MCF 10A (cell line): ENCODE results near the gene TSC22D2. TPM values are rescaled to one million over a fixed set of nuclear protein-coding genes. Genes with fewer than 3 reads are reported as not detected.
"Not testable (repeated sequence)": the region's sequence is repeated elsewhere in the genome, so short reads cannot be mapped to it uniquely, and the experiment has no call there.

Source experiments
- BruUV-seq: library from RNA; stranded (reverse); fragments of 400-500 nt; replicated peaks from 2 replicates; lab custom pipeline; 2021; lab: Mats Ljungman, UMichigan
- CTCF ChIA-PET: fragments of 300-600 bp; sonication (Branson Sonifier 250); formaldehyde crosslinking; extraction: SDS; loops from one replicate; lab custom pipeline; 2021; ENCODE audit warnings: antibody characterized with exemption, inconsistent platforms; lab: Yijun Ruan, JAX
- POLR2A ChIA-PET: fragments of 300-600, 350-650 bp; sonication (Branson Sonifier 250); formaldehyde crosslinking; extraction: SDS; loops from one replicate; lab custom pipeline; 2020; ENCODE audit warnings: antibody characterized with exemption, inconsistent platforms; lab: Yijun Ruan, JAX
- DNase-seq: peaks from one replicate; pipeline ENCODE4 v3.0.0-alpha.2; 2018; ENCODE audit not compliant: unreplicated experiment
- H3K27ac Mint-ChIP-seq: one replicate; pipeline ENCODE4 v1.8.0; 2022; ENCODE audit warnings: mild to moderate bottlenecking, low read depth, mixed read lengths; ENCODE audit not compliant: unreplicated experiment
- H3K27me3 Mint-ChIP-seq: one replicate; pipeline ENCODE4 v1.8.0; 2022; ENCODE audit warnings: mixed read lengths; ENCODE audit not compliant: insufficient read depth, unreplicated experiment
- H3K36me3 Mint-ChIP-seq: one replicate; pipeline ENCODE4 v1.8.0; 2022; ENCODE audit warnings: mild to moderate bottlenecking, moderate library complexity, mixed read lengths; ENCODE audit not compliant: insufficient read depth, unreplicated experiment
- H3K4me1 Mint-ChIP-seq: one replicate; pipeline ENCODE4 v1.8.0; 2022; ENCODE audit warnings: mixed read lengths; ENCODE audit not compliant: insufficient read depth, unreplicated experiment
- H3K4me3 Mint-ChIP-seq: one replicate; pipeline ENCODE4 v1.8.0; 2022; ENCODE audit warnings: mild to moderate bottlenecking, moderate library complexity, mixed read lengths; ENCODE audit not compliant: unreplicated experiment
- H3K9me3 Mint-ChIP-seq: one replicate; pipeline ENCODE4 v1.8.0; 2022; ENCODE audit warnings: mixed read lengths; ENCODE audit not compliant: unreplicated experiment
- CTCF ChIP-seq: fragments of 200-600 bp; IDR thresholded peaks from one replicate; pipeline ENCODE4 v1.8.0; 2022; ENCODE audit warnings: antibody characterized with exemption, mild to moderate bottlenecking; ENCODE audit not compliant: unreplicated experiment
- intact Hi-C: fragments of 100-400 bp; cut with micrococcal nuclease; formaldehyde crosslinking; loops from 2 replicates; pipeline ENCODE4 v1.14.1; 2022
- total RNA-seq: library from RNA; stranded (reverse); gene quantifications from 2 replicates; pipeline ENCODE4 v1.2.3, GENCODE V29; 2022

TSC22D2 gene
- total RNA-seq, 1 experiment from 2014 or later, result 31.2 TPM

DNA sequence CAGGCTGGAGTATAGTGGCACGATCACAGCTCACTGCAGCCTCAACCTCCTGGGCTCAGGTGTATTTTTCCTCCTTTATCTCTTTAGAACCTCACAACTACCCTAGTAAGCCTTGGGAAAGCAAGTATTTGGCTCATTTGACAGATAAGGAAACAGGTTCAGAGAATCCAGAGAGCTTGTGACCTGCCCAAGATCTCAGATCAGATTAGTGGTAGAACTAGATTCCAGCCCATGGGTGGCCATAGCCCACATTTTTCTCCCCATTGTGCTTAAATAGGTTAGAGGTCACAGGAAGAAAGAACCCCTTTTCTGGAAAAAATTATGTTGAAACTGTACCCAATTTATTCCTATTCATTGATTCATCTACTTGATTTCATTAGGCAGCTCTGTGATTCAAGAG is 64.3 kb downstream of the TSC22D2 start:
- H3K9me3 Mint-ChIP-seq, result no peaks in the 10 kb centered on the region
- peaks cover 23% of the 10 kb centered on the region for H3K4me1 Mint-ChIP-seq
- H3K27ac Mint-ChIP-seq, result no peak overlapping the region
- ChIA-PET POLR2A (interaction anchor here (0.9 to 4.7 kb wide), 2 partner anchors 61 to 840 kb away, joined by 3 to 103 read pairs; partner anchors contain the start of gene TSC22D2), CTCF (interaction anchor here (0.9 to 2.9 kb wide), 3 partner anchors 12 to 62 kb away, joined by 4 to 22 read pairs (median 4); no protein-coding TSS in a partner anchor)
- H3K27me3 Mint-ChIP-seq, result no peaks in the 10 kb centered on the region
- no peak for DNase-seq
- peaks cover 11% of the 10 kb centered on the region for H3K36me3 Mint-ChIP-seq
- no peak for TF ChIP-seq CTCF
- intact Hi-C loops, result no loop called here
- no peak overlapping the region for H3K4me3 Mint-ChIP-seq
- BruUV-seq, result no TSS peak

DNA sequence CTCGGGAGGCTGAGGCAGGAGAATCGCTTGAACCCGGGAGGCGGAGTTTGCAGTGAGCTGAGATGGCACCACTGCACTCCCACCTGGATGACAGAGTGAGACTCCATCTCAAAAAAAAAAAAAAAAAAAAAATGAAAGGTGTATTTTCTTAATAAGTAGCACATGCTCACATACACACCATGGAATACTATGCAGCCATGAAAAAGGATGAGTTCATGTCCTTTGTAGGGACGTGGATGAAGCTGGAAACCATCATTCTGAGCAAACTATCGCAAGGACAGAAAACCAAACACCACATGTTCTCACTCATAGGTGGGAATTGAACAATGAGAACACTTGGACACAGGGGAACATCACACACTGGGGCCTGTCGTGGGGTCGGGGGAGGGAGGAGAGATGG is 65.1 kb downstream of the TSC22D2 start:
- H3K4me1 Mint-ChIP-seq, result peaks cover 16% of the 10 kb centered on the region
- BruUV-seq, intact Hi-C loops, DNase-seq, H3K9me3 Mint-ChIP-seq, H3K27me3 Mint-ChIP-seq, H3K4me3 Mint-ChIP-seq, H3K27ac Mint-ChIP-seq: not testable (repeated sequence)
- ChIA-PET POLR2A (interaction anchor here (0.9 to 4.7 kb wide), 2 partner anchors 62 to 840 kb away, joined by 3 to 103 read pairs; partner anchors contain the start of gene TSC22D2), CTCF (interaction anchor here (2.9 kb wide), 1 partner anchor 62 kb away, joined by 22 read pairs; no protein-coding TSS in a partner anchor)
- peaks cover 13% of the 10 kb centered on the region for H3K36me3 Mint-ChIP-seq

DNA sequence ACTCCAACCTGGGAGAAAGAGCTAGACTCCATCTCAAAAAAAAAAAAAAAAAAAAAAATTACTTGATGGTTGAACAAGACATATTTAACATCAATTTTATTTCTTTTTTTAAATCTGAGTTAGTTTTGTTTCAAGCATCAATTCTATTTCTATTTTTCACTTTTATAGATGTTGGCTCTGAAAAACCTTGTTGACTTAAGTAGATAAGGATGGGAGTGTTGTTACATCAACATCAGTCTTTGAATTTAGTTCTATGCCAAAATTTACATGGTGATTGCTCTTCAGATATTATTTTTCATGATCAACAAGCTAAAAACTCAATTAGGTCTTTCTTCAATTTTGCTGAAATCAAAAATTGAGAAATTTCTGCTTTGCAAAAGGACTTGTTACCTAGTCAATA is 71.3 kb downstream of the TSC22D2 start:
- Mint-ChIP-seq H3K4me3 (no peak overlapping the region), H3K9me3 (peaks cover 5% of the 10 kb centered on the region), H3K27me3 (no peaks in the 10 kb centered on the region), H3K27ac (no peak overlapping the region), H3K4me1 (no peaks in the 10 kb centered on the region), H3K36me3 (peaks cover 12% of the 10 kb centered on the region)
- DNase-seq, result no peak
- intact Hi-C loops, result no loop called here
- no peak for TF ChIP-seq CTCF
- CTCF ChIA-PET, result interaction anchor here (0.5 to 1.4 kb wide), 6 partner anchors 10 to 283 kb away, joined by 3 to 4 read pairs (median 3); no protein-coding TSS in a partner anchor
- POLR2A ChIA-PET, result interaction anchor here (0.8 kb wide), 1 partner anchor 106 kb away, joined by 4 read pairs; no protein-coding TSS in a partner anchor
- no TSS peak for BruUV-seq

DNA sequence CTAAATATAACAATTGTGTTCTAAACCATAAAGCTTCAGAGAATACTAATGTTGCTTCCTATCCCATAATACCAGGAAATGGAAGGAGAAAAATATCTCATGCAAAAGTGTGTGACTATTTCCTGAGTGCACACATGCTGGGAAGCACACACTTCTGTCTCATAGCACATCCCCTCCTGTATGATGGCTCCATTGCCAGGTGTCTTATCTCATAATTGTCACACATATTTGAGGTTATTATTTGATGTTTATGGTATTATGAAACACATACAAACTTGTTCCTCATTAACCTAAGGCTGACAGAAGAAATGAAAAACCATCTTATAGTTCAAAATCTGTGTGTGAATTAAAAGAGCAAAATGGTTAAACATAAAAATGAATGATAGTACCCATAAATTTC is 72.8 kb downstream of the TSC22D2 start:
- ChIA-PET CTCF (no interaction called here), POLR2A (interaction anchor here (0.5 to 0.8 kb wide), 5 partner anchors 61 to 923 kb away, joined by 3 to 4 read pairs (median 3); partner anchors contain the start of gene TSC22D2)
- BruUV-seq, result no TSS peak
- H3K4me3 Mint-ChIP-seq, result no peak overlapping the region
- H3K27ac Mint-ChIP-seq, result no peak overlapping the region
- intact Hi-C loops, result no loop called here
- H3K36me3 Mint-ChIP-seq, result peaks cover 12% of the 10 kb centered on the region
- DNase-seq, result no peak
- no peak for TF ChIP-seq CTCF
- H3K4me1 Mint-ChIP-seq, result no peaks in the 10 kb centered on the region
- H3K9me3 Mint-ChIP-seq, result peaks cover 9% of the 10 kb centered on the region
- H3K27me3 Mint-ChIP-seq, result no peaks in the 10 kb centered on the region
